Stromal cell of bone marrow (primary cell): ENCODE data around the gene CCDC81.
A peak's percentile ranks its signal among the peaks of the same experiment; 100 is the strongest.
"Not testable (repeated sequence)": the region's sequence is repeated elsewhere in the genome, so short reads cannot be mapped to it uniquely, and the experiment has no call there.

Source experiments
- DNase-seq: peaks from one replicate; pipeline ENCODE4 v3.0.0-alpha.2; 2012; ENCODE audit warnings: low read depth

Gene CCDC81

DNA sequence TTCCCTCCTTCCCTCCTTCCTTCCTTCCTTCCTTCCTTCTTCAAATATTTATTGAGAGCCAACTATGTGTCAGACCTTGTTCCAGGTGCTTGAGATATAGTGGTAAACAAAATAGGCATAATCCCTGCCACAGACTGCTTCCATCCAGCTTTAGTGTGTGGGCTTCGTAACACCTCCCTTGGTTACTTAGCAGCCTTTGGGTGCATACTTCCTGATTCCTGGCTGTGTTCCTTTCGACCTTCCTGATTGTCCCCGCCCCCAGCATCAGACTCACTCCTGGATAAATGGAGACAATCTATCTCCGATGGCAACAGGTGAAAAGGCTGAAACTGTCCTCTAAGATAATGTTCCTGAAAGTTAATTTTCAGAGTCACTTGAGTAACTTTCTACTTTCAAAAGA lies 13.5 kb downstream of the CCDC81 start:
- no peak for DNase-seq

DNA sequence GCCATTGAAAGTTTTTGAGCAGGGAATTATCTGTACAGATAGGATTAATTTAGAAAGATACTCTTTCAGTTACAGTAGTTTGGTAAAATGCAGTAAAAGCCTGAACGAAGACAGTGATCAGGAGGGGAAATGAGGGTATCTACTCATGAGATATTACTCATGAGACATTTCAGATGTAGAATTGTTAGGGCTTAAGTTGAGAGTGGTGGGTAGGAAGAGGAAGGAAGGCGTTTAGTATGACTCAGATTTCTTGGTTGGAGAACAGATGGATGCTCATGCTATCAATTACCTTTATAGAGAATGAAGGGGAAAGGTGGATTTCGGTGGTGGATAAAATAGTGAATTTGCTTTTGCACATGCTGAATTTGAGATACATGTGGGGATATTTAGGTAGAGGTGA lies 15.8 kb downstream of the CCDC81 start:
- DNase-seq: no peak

DNA sequence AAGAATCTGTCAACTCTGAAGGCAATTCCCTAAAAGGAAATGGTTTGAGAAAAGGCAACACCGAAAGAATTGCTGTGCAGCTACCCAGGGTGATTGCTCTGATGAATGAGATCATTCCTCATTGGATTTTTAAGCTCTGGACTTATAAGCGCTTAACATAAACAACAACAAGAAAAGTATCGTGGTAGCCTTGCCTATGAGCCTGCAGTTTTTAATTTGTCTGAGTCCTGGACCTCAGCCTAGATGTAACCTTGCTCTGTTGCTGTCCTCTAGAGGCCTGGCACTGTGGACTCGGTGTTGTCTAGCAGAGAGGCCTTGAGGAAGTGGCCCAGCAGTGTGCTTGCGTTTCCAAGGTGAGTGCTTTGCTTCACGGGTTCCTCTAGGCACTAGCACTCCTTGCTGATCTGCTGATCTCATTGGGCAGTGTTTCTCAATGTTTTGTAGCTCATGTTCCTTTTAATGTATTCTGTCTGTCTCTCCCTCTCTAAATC lies 20.4 kb downstream of the CCDC81 start:
- DNase-seq: no peak

DNA sequence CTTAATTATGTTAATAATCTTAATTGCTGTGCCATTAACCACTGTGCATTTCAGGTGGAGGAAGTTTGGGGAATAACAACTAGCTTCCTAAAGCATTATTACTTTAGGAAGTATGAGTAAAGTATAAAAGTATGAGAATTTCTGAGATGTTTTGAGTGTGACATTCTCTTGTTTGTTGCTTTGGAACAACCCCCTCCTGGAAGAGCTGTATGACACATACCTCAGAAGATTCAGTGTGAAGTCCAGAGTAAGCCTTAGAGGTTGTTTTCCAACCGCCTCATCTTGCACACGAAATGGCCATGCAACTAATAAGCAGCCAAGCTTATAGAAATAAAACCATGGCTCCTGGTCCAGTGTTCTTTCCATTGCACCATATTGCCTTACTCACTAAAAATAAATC lies 21.7 kb downstream of the CCDC81 start:
- DNase-seq: no peak

- DNase-seq: no peak
Observed at GRCh38 chr11:86397351-86397750, 22.7 kb downstream of the CCDC81 start.

GRCh38 chr11:86398106-86398505 lies 23.4 kb downstream of the CCDC81 start:
- no peak for DNase-seq

GRCh38 chr11:86403458-86403857 lies 28.8 kb downstream of the CCDC81 start:
- DNase-seq: no peak

DNA sequence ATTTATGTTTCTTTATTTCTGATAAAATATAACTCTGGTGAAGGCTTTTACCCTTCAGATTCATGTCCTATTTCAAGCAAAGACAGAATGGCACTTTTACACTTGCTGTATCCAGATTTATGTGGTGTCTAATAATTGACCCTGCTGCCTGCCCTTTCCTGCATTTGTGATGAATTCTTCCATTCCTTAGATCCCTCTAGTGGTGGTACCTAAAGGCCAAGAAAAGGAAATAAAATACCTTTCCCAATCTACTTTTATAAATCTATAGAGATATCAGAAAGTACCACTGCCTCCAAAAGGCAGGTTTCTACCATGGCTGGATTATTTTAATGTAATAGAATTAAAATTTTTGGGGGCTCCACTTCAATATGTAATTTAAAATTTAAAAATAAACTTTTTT lies 34.2 kb downstream of the CCDC81 start:
- DNase-seq: no peak

DNA sequence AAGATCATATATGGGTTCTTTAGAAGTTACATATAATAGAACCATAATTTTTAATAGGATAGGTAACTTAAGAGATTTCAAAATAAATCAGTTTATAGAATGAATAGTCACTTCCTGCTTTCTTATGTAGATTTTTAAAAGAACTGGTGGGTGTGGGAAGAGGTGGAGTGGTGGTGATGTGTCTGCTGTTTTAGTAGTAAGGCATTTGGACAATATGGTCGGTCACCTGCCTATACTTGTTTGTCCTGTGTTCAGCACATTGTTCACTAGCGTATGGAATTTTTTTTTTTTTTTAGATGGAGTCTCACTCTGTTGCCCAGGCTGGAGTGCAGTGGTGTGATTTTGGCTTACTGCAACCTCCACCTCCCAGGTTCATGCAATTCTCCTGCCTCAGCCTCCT lies 39.3 kb downstream of the CCDC81 start:
- DNase-seq: no peak

GRCh38 chr11:86415026-86415425 lies 40.3 kb downstream of the CCDC81 start:
- no peak for DNase-seq

DNA sequence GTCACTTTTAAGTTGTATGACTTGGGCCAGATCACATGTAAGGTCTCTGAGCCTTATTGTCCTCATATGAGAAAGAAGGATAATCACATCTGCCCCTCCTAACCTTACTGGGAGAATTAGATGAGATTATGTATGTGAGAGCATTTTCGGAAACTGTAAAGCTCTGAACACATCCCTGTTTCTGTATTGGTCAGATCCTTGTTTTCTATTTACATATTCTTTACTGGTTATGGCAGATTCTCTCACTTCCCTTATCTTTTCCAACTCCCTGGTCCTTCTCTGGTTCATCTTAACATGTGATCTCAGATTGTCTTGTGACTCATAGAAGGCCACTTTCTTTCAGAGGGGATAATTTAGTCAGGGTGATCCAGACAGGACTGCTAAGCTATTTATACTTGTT lies 41.8 kb downstream of the CCDC81 start:
- no peak for DNase-seq

- not testable (repeated sequence) for DNase-seq
Observed at GRCh38 chr11:86416951-86417350, 42.3 kb downstream of the CCDC81 start.

GRCh38 chr11:86418106-86418505 lies 43.4 kb downstream of the CCDC81 start:
- no peak for DNase-seq

DNA sequence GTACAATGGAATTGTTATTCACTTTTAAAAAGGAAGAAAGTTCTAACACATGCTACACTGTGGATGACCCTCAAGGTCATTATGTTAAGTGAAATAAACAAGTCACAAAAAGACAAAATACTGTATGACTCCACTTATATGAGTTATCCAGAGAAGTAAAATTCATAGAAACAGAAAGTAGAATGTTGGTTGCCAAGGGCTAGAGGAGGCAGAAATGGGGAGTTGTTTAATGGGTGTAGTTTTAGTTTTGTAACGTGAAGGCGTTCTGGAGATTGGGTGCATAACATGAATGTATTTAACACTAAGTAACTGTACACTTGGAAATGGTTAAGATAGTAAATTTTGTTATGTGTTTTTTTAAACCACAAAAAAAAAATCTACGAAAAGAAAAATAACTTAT lies 43.8 kb downstream of the CCDC81 start:
- no peak for DNase-seq

- no peak for DNase-seq
Observed at GRCh38 chr11:86418917-86419316, 44.2 kb downstream of the CCDC81 start.

GRCh38 chr11:86421946-86422345 lies 47.3 kb downstream of the CCDC81 start:
- no peak for DNase-seq

GRCh38 chr11:86422371-86422770 lies 47.7 kb downstream of the CCDC81 start:
- DNase-seq: no peak

DNA sequence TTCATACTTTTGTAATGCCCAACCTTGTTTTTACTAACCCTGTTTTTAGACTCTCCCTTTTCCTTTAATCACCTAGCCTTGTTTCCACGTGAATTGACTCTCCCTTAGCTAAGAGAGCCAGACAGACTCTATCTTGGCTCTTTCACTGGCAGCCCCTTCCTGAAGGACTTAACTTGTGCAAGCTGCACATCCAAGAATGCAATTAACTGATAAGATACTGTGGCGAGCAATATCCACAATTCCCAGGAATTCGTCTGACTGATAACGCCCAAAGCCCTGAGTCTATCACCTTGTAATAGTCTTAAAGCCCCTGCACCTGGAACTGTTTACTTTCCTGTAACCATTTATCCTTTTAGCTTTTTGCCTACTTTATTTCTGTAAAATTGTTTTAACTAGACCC lies 48.8 kb downstream of the CCDC81 start:
- DNase-seq: not testable (repeated sequence)

DNA sequence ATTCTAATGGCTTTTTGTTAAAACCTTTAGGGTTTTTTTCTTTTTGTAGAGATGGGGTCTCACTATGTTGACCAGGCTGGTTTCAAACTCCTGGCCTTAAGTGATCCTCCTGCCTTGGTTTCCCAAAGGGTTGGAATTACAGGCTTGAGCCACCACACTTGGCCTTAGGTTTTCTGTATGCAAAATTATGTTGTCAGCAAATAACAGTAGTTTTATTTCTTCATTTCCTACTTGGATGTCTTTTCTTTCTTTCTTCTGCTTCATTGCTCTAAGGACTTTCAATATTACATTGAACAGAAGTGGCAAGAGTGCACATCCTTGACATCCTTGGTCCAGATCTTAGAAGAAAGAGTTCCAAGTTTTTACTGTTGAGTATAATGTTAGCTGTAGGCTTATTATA lies 52.8 kb downstream of the CCDC81 start:
- no peak for DNase-seq

DNA sequence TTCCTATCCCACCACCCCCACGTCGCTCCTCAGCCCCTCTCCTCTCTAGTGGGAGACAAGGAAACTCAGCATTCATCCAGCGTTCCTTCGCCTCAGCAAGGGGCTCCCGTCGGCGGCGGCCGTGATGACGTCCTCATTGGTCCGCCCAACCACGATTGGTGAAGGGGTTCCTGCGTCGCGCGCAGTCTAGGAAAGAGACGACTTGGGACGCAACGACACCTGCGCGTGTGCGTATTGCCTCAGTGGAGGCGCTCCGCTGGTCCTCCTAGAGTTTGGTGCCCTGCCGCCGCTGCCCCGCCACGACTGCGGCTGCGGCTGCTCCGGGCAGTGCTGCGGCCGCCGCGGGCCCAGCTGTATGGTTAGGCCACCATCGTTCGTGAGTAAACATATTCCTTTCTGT lies 56.6 kb downstream of the CCDC81 start:
- no peak for DNase-seq

DNA sequence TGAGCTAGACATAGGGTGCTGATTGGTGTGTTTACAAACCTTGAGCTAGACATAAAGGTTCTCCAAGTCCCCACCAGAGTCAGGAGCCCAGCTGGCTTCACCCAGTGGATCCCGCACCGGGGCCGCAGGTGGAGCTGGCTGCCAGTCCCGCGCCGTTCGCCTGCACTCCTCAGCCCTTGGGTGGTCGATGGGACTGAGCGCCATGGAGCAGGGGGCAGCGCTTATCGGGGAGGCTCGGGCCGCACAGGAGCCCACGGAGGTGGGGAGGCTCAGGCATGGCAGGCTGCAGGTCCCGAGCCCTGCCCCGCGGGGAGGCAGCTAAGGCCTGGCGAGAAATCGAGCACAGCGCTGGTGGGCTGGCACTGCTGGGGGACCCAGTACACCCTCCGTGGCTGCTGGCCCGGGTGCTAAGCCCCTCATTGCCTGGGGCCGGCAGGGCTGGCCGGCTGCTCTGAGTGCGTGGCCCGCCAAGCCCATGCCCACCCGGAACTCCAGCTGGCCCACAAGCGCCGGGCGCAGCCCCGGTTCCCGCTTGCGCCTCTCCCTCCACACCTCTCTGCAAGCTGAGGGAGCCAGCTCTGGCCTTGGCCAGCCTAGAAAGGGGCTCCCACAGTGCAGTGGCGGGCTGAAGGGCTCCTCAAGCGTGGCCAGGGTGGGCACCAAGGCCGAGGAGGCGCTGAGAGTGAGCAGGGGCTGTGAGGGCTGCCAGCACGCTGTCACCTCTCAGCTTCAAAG lies 58.8 kb downstream of the CCDC81 start:
- DNase-seq: not testable (repeated sequence)

DNA sequence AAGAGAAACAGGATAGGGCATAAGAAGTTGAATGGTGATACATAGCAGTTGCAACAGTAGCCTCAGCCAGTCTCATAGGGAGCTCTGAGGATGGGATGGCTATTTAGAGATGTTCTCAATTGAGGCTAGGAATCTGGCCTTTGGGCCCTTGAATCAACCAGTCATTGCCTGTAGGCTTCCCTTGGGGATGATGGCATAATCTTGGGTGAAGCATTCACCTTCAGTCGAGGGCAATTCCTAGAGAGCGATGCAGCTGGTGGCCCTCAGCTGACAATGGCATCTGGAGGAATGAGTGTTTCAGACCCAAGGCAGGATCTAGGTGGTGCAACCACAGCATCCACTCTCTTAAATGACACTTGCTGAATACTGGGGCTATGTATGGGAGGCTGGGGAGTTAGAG lies 61.0 kb downstream of the CCDC81 start:
- DNase-seq: no peak

GRCh38 chr11:86438685-86439084 lies 64.0 kb downstream of the CCDC81 start:
- DNase-seq: no peak

DNA sequence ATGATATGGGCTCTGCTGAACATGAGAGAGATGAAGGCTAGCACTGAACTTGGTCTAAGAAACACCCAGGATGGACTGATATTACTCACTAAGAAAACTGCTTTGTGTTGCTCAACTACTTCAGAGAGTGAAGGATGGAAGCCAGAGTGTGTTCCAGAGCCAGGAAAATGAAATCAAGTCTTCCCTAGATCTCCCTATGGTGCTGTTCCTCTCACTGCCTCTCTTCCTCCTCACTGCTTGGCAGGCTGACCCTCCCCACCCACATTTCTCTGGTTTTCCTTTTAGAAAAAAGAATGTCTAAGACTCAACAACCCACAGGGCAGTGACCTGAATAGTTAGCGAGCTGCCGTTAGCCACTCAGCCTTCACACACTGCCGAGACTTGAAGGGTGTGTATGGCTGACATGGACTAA lies 65.6 kb downstream of the CCDC81 start:
- peak; percentile 96 for DNase-seq
